ENCODE data around the gene CBX8.
A peak's percentile ranks its signal among the peaks of the same experiment; 100 is the strongest.

The CBX8 gene

DNA sequence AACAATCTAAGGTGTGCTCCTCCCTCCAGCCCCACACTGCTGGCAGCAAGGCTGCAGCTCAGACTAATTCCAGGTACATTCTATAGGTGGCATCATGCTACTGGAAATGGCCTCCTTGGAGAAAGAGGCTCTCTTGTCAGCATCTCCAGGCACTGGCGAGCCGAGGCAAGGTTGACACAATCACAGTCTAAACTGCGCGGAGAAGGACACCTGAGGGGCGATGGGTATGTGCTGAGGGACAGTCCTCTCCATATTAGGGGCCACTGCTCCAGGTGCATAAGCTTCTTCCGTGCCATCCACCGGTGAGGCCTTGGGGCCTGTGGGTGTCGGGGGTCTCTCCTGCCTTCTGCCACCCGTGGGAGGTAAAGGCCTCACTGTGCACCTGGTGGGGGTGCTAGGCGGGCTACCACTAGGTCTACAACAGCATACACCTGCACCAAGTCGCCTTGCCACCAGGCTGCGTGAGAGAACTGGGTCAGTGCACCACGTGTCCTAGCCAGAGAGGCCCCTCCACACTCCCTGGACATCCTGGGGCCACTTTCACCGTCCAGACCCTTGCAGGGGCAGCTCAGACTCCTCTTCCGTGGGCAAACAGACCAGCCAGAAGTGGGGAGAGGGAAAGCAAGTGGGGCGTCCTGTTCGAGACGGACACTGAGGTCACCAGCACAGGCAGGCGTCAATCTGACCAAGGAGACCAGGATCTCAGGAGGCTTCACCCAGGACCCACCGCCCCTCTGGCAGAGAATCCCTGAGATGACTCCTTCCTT, 12.1 kb upstream of the CBX8 start:
- DNase-seq (ENCODE audit: extremely low read depth in 1 of 2, low read depth in 1 of 2), result no peak

DNA sequence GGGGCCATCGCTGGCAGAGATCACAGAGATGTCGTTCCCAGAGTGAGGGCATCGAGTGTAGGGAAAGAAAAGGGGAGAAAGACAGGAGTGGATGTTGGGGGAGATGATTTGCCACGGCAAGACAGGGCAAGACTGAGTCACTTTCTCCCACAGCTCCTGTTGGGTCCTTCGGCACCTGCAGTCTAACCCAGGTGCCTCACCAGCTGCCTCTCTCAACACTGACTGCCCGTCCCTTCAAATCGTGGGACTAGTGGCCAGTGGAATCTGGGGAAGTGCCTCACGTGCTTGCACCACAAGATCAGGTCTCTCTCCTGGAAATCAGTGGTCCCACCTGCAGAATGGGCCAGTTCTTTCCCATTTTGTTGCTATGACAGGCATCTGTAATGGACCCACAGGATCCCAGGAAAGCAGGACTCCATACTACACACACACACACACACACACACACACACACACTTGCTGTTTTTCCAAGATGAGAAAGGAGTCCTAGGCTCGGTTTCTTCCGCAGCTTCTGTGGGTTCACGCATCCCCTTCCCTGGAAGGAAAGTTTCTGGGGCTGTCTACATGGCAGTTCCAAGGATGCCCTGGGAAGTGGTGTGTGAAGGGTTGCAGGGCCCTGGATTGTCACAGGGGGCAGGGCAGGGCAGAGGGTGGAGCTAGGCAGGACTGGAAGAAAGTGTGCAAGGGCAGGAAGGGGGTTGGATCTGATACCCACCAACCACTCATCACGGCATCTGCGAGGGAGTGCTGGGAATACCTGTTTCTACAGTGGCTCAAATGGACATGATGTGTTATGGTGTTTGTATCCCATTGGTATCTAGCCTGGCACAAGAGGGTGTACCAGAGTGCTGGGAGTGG, 10.2 kb upstream of the CBX8 start:
- DNase-seq (ENCODE audit: extremely low read depth in 1 of 2, low read depth in 1 of 2), result no peak

DNA sequence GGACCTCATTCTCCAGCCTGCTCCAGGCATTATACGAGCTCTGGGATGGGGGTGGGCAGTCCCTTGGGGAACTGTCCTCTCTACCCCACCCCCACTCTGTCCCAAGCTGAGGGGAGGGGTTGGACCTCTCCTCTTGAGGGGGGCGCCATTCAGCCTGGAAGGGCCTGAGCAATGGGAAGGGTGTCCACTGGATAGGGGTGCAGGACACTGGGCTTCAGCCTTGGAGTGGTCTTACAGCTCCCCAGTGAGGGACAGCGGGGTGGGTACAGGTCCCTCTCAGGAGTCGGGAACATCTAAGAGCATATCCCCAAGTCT, 9.5 kb upstream of the CBX8 start:
- no peak for DNase-seq (ENCODE audit: extremely low read depth in 1 of 2, low read depth in 1 of 2)

DNA sequence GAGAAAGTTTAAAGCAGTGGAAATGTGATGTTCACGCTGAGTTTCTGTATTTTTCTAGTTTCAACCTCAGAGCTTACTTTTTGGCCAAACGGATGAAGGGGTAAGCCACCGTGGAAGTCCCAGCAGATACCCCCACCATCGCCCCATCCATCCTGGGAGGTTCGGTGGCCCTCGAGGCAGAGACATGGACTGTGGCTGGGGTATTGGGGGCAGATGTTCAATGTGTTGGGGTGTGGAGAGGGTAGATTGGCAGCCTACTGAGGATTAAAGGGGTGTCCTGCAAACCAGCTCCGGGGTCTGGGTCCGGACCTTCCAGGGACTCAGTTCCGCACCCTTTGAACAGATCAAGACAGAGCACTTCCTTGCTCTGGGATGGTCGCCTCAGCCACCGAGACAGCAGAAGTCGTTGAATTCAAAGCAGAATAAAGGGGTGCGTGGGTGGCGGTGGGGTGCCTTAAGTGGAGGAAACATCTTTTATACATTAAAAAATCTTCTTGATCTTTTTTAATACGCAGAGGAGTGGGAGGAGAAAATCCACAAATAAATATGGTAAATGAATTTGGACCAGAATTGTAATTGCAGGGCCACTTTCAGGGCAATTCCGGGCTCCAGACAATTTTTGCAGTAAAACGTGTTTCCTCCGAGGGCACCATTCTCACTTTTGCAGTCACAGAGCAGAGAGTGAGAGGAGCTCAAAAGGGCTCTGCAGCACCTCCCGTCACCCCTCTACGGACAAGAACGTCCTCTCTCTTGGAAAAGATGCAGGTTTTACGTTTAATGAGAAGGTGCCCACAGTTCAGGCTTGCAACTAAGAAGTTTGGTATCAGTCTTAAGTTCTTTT, 8.2 kb upstream of the CBX8 start:
- DNase-seq (ENCODE audit: extremely low read depth in 1 of 2, low read depth in 1 of 2), result no peak

- DNase-seq (ENCODE audit: extremely low read depth in 1 of 2, low read depth in 1 of 2), result peak; percentile 50 to 64
Measured at GRCh38 chr17:79803997-79804855, 7.3 kb upstream of the CBX8 start.

GRCh38 chr17:79803421-79803996, 6.6 kb upstream of the CBX8 start:
- no peak for DNase-seq (ENCODE audit: extremely low read depth in 1 of 2, low read depth in 1 of 2)

DNA sequence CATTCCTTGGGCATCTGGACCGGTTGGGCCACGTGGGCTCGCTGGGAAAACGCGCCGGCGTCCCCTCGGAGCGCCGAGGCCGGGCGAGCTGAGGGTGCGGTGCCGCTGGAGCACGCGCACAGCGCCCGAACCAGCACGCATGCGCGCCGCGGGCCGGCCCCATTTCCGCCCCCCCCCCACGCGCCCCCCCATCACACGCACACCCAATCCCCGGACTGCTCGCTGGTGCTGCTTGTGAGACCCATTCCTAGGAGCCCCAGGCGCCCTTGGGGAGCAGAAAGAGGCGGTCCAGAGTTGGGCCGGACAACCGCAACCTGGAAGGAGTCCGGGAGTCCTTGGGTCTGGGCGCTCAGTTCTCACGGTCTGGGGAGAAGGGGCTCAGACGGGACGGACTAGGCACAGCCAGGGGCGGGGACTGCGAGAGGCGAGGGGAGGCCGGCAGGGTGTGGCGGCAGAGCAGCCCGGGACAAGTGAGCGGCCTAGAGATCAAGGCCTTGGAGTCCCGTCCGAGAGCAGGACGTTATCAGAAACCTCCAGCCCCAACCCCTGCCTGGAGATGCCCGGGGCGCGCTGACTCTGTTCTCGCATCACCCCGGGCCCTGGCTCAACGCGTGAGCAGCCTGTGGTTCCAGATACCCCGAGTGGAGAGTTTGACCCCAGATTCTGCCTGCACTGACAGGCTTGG, 6.0 kb upstream of the CBX8 start:
- no peak for DNase-seq (ENCODE audit: extremely low read depth in 1 of 2, low read depth in 1 of 2)

GRCh38 chr17:79802039-79802735, 5.3 kb upstream of the CBX8 start:
- DNase-seq (ENCODE audit: extremely low read depth in 1 of 2, low read depth in 1 of 2), result no peak

- no peak for DNase-seq (ENCODE audit: extremely low read depth in 1 of 2, low read depth in 1 of 2)
Measured at GRCh38 chr17:79801156-79802038, 4.5 kb upstream of the CBX8 start.

DNA sequence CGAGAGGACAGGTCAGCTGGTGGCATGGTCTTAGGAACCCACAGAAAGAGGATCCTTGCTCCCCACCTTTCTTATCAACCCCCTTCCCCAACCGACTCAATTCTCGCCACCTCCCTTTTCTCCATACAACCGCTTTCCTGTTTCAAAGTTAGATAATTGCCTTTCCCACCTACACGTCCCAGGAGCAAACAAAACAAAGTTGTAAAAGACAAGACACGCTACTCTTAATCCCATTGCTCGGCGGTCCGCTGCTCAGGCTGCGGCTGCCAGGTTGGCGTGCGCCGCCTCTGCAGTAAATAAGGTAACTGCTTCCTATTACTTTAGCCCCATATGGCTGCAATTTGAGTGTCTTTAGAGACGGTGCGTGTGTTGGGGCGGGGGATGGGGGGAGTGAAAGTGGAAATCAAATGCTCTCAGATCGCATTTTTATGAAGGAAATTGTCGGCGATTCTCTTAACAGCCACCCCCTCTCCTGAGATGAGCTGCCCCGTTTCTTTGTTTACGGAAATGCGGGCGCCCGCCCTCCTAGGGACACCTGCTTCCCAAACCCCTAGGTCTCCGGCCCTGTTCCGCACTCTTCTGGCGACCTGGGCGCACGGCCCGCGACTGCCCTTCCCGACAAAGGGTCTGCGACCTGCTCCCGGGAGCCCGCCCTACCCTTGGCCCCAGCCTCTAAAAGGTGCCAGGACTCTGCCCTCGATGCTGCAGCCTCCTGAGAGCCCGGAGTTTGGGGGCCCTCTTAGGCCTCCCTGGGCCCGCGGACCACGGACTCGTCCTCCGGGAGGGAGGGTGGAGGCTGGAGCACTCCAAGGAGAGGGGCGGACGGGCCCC, 3.7 kb upstream of the CBX8 start:
- no peak for DNase-seq (ENCODE audit: extremely low read depth in 1 of 2, low read depth in 1 of 2)

- DNase-seq (ENCODE audit: extremely low read depth in 1 of 2, low read depth in 1 of 2), result no peak
Measured at GRCh38 chr17:79799538-79800324, 2.9 kb upstream of the CBX8 start.

- no peak for DNase-seq (ENCODE audit: extremely low read depth in 1 of 2, low read depth in 1 of 2)
Measured at GRCh38 chr17:79799174-79799537, 2.3 kb upstream of the CBX8 start.

- no peak for DNase-seq (ENCODE audit: extremely low read depth in 1 of 2, low read depth in 1 of 2)
Measured at GRCh38 chr17:79798299-79799173, 1.7 kb upstream of the CBX8 start.

DNA sequence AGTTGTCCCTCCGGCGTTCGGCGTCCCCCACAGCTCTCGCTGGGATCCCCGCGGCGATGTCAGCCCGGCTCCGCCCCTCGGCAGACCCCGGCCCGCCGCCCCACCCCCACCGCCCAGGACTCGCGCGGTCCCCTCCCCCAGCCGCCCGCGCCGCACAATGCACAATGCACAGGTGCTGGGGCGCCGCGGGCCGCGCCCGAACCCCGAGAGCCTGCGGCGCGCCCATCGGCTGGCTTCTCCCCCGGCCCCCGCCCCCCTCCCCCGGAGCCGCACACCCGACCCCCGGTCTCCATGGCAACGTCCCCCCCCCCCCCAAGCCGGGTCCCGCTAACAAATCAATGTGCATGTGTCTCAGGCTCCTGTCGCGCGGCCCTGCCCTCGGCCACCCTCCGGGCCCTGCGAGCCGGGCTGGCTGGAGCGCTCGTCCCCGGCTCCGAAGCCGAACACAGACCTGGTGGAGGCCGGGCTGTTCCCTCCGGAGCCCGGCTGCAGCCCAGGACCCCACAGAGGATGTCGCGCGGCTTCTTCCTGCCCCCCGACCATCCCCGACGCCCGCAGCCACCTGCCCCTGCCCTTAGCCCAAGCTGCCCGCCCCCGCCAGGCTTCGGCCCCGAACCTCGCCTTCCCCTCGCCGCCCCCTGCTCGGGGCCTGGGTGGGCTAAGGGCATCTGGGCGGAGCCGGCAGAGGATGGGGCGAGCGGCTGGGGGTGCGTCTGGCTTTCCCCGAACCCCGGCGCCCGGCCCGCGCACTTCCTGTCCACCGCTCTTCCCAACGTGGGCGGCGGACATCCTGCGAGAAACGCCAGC, 818 bp upstream of the CBX8 start:
- no peak for DNase-seq (ENCODE audit: extremely low read depth in 1 of 2, low read depth in 1 of 2)

GRCh38 chr17:79796444-79796762, 474 bp downstream of the CBX8 start:
- DNase-seq (ENCODE audit: extremely low read depth in 1 of 2, low read depth in 1 of 2), result no peak

Measured in stimulated activated CD8-positive, alpha-beta memory T cell treated with anti-CD3 and anti-CD28 coated beads, Interleukin-7, amount 100 ng/mL, for 48 hours (primary cell).